HepG2 (cell line): ENCODE results near the gene CSNK2A1. TPM values are rescaled to one million over a fixed set of nuclear protein-coding genes. Genes with fewer than 3 reads are reported as not detected.
A peak's percentile ranks its signal among the peaks of the same experiment; 100 is the strongest.

Experiments
- ARID4A ChIP-seq: sonication (generic); formaldehyde crosslinking; IDR thresholded peaks from 2 replicates; pipeline ENCODE4 v1.5.0; 2020; ENCODE audit warnings: mild to moderate bottlenecking, missing genetic modification reagents, borderline replicate concordance
- ARNTL ChIP-seq: sonication (generic); formaldehyde crosslinking; IDR thresholded peaks from 2 replicates; pipeline ENCODE4 v1.4.0; 2020; ENCODE audit warnings: mild to moderate bottlenecking, missing genetic modification reagents
- DPF2 ChIP-seq: sonication (generic); formaldehyde crosslinking; IDR thresholded peaks from 2 replicates; pipeline ENCODE4 v1.4.0; 2020; ENCODE audit warnings: mild to moderate bottlenecking, low read depth, missing genetic modification reagents, borderline replicate concordance
- FOXK2 ChIP-seq: fragments of 450-650 bp; IDR thresholded peaks from 2 replicates; pipeline ENCODE4 v1.6.1; 2016
- GATA4 ChIP-seq: sonication (generic); IDR thresholded peaks from 2 replicates; pipeline ENCODE4 v1.6.1; 2016; ENCODE audit warnings: antibody characterized with exemption, low read depth, borderline replicate concordance
- JARID2 ChIP-seq: sonication (generic); formaldehyde crosslinking; IDR thresholded peaks from 2 replicates; pipeline ENCODE4 v1.8.1; 2023; ENCODE audit warnings: missing genetic modification reagents, inconsistent platforms; ENCODE audit not compliant: insufficient replicate concordance
- NRL ChIP-seq: sonication (generic); formaldehyde crosslinking; IDR thresholded peaks from 2 replicates; pipeline ENCODE4 v1.5.0; 2020; ENCODE audit warnings: missing genetic modification reagents, mild to moderate bottlenecking, moderate library complexity, borderline replicate concordance
- PCBP2 ChIP-seq: fragments of 200-400 bp; formaldehyde crosslinking; optimal IDR thresholded peaks from 2 replicates; pipeline ENCODE3; 2018; ENCODE audit warnings: low read length, low read depth; ENCODE audit not compliant: poor library complexity, severe bottlenecking
- PRDM4 ChIP-seq: sonication (generic); formaldehyde crosslinking; IDR thresholded peaks from 2 replicates; pipeline ENCODE4 v1.9.0; 2021; ENCODE audit warnings: missing genetic modification reagents, borderline replicate concordance
- RCOR2 ChIP-seq: IDR thresholded peaks from 2 replicates; pipeline ENCODE4 v1.6.1; 2016; ENCODE audit warnings: missing biosample characterization, missing genetic modification reagents
- RXRA ChIP-seq: sonication (generic); formaldehyde crosslinking; IDR thresholded peaks from 2 replicates; pipeline ENCODE4 v1.5.1; 2020; ENCODE audit warnings: missing genetic modification reagents
- SIX4 ChIP-seq: sonication (generic); formaldehyde crosslinking; IDR thresholded peaks from 2 replicates; pipeline ENCODE4 v1.4.0; 2020; ENCODE audit warnings: missing genetic modification reagents
- ZBTB21 ChIP-seq: sonication (generic); formaldehyde crosslinking; IDR thresholded peaks from 2 replicates; pipeline ENCODE4 v1.4.0; 2020; ENCODE audit warnings: missing genetic modification reagents
- ZNF367 ChIP-seq: sonication (generic); formaldehyde crosslinking; IDR thresholded peaks from 2 replicates; pipeline ENCODE4 v1.4.0; 2020; ENCODE audit warnings: missing genetic modification reagents, borderline replicate concordance
- ZNF577 ChIP-seq: sonication (generic); formaldehyde crosslinking; IDR thresholded peaks from 2 replicates; pipeline ENCODE4 v1.4.0; 2020; ENCODE audit warnings: mild to moderate bottlenecking, low read depth, missing genetic modification reagents, borderline replicate concordance
- polyA plus RNA-seq, 8 experiments: library from polyadenylated mRNA; depleted of rRNA in 3 of 8; stranded (reverse) in 7 of 8; unstranded in 1 of 8; fragments of >200 nt; fragmentation: Illumina TruSeq in 4 of 8; extraction: Trizol in 4 of 8; gene quantifications; 2 replicates each; pipeline versions ENCODE4 v1.2.1 to v1.2.3, GENCODE V29; 2011 to 2016; ENCODE audit warnings: low read depth in 4 of 8, missing spikeins in 1 of 8, mixed read lengths in 1 of 8; ENCODE audit not compliant: insufficient read depth in 1 of 8
- total RNA-seq, 5 experiments: library from RNA; depleted of rRNA; stranded (reverse); fragments of >200 nt; fragmentation: Illumina TruSeq; extraction: Trizol; gene quantifications; 2 replicates each; pipeline ENCODE4 v1.2.3, GENCODE V29; 2016; ENCODE audit warnings: low read depth in 1 of 5
- TF ChIP-seq, protein P1 (sequence below): sonication (generic); formaldehyde crosslinking; IDR thresholded peaks from 2 replicates; pipeline ENCODE4 v1.5.1; 2020; ENCODE audit warnings: missing genetic modification reagents, mild to moderate bottlenecking, borderline replicate concordance
- TF ChIP-seq, protein P2 (sequence below): sonication (generic); formaldehyde crosslinking; IDR thresholded peaks from 2 replicates; pipeline ENCODE4 v1.4.0; 2020; ENCODE audit warnings: missing genetic modification reagents, borderline replicate concordance

CSNK2A1 gene
- total and polyA plus RNA-seq, 2 of the 13 experiments (the other 11 are each of a cell fraction or from before 2014, with no cell fraction given), result 153 to 231 TPM

DNA sequence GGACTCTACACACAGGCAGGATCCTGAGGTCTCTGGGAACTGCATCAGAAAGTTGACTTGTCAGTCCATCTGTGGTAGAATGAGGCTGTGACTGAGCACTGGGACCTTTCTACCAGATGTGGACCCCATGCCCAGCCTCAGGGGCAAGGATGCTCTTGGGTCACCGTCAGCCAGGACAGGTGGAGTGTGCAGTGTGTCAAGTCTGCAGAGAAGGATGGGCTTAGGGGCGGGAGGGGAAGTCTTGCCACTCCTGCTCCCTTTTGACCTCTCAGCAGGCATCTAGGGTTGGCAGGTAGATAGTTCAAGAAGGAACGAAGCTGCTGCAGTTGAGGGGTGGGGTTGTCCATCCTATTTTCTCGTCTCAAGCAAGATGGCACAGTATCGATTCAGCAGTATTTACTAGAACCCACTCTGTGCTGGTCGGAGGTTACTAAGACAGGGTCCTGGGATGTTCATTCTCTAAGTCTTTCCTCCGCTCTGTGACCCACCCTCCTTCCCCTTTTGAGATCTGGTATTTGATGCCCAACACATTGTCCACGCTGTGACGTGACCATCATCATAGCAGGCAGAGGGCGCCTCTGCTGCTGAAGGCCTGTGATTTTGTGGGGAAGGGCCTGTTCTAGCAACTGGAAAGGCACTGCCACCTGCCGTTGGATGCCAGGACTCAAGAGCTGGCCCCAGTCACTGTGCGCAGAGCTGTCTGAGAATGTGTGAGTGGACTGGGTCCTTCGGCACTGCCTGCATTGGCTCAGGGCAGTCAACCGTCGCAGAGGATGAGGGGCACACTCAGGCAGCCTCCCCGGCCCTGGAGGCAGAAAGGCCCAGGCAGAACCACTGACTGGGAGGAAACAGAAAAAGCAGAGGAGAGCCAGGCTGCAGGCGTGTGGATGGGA, 112.3 kb downstream of the CSNK2A1 start (continued):
- TF ChIP-seq ARID4A (CRISPR knock-in tag) (peak; percentile 70; the same call in 1 of the 2 replicates), PCBP2 (no peak), NRL (CRISPR knock-in tag) (peak; percentile 82; the same call in 1 of the 2 replicates), FOXK2 (no peak), RCOR2 (CRISPR knock-in tag) (peak; percentile 69; the same call in 1 of the 2 replicates), SIX4 (0 out of 2 replicates have a peak, but pooled peaks have one; percentile 38), JARID2 (CRISPR knock-in tag) (peak; percentile 91), ARNTL (CRISPR knock-in tag) (0 out of 2 replicates have a peak, but pooled peaks have one; percentile 44), ZNF367 (no peak), ZBTB21 (CRISPR knock-in tag) (no peak), PRDM4 (no peak), DPF2 (CRISPR knock-in tag) (no peak), RXRA (CRISPR knock-in tag) (peak; percentile 63; the same call in 1 of the 2 replicates), GATA4 (0 out of 2 replicates have a peak, but pooled peaks have one; percentile 36), ZNF577 (no peak)
- TF ChIP-seq, protein P1, sequence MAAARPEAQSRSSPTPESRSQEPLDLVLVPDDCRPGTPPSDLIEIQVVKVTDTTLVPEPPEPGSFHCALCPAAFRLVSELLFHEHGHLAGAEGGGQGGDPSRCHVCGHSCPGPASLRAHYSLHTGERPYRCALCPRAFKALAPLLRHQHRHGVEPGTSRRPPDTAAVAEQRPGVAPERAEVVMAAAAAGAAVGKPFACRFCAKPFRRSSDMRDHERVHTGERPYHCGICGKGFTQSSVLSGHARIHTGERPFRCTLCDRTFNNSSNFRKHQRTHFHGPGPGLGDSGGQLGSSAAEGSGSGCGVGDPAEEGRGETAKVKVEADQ (CRISPR knock-in tag), result 0 out of 2 replicates have a peak, but pooled peaks have one; percentile 19
- TF ChIP-seq, protein P2, sequence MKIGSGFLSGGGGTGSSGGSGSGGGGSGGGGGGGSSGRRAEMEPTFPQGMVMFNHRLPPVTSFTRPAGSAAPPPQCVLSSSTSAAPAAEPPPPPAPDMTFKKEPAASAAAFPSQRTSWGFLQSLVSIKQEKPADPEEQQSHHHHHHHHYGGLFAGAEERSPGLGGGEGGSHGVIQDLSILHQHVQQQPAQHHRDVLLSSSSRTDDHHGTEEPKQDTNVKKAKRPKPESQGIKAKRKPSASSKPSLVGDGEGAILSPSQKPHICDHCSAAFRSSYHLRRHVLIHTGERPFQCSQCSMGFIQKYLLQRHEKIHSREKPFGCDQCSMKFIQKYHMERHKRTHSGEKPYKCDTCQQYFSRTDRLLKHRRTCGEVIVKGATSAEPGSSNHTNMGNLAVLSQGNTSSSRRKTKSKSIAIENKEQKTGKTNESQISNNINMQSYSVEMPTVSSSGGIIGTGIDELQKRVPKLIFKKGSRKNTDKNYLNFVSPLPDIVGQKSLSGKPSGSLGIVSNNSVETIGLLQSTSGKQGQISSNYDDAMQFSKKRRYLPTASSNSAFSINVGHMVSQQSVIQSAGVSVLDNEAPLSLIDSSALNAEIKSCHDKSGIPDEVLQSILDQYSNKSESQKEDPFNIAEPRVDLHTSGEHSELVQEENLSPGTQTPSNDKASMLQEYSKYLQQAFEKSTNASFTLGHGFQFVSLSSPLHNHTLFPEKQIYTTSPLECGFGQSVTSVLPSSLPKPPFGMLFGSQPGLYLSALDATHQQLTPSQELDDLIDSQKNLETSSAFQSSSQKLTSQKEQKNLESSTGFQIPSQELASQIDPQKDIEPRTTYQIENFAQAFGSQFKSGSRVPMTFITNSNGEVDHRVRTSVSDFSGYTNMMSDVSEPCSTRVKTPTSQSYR (CRISPR knock-in tag), result no peak; the same call in 1 of the 2 replicates
